Measurements from ENCODE around the gene NUDT1.

DNA sequence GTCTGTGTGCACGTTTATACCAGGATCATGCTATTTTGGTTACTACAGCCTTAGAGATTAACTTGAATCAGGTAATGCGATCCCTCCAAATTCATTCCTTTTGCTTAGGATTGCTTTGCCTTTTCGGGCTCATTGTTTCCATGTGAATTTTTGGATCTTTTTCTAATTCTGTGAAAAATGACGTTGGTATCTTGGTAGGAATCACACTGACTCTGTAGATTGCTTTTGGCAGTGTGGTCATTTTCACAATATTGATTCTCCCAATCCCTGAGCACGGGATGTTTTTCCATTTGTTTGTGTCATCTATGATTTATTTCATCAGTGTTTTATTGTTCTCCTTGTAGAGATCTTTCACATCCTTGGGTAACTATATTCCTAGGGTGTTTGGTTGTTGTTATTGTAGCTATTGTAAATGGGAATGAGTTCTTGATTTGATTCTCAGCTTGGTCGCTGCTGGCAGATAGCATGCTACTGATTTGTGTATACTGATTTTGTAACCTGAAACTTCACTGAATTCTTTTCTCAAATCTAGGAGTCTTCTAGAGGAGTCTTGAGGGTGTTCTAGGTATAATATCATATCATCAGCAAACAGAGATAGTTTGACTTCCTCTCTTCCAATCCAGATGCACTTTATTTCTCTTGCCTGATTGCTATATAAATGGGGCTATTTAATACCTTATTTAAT, 54.1 kb downstream of the NUDT1 start:
- no peak for TF ChIP-seq EZH2 (IDR thresholded peaks at IDR 0.05; ENCODE audit: borderline replicate concordance)
- TF ChIP-seq, protein P1, sequence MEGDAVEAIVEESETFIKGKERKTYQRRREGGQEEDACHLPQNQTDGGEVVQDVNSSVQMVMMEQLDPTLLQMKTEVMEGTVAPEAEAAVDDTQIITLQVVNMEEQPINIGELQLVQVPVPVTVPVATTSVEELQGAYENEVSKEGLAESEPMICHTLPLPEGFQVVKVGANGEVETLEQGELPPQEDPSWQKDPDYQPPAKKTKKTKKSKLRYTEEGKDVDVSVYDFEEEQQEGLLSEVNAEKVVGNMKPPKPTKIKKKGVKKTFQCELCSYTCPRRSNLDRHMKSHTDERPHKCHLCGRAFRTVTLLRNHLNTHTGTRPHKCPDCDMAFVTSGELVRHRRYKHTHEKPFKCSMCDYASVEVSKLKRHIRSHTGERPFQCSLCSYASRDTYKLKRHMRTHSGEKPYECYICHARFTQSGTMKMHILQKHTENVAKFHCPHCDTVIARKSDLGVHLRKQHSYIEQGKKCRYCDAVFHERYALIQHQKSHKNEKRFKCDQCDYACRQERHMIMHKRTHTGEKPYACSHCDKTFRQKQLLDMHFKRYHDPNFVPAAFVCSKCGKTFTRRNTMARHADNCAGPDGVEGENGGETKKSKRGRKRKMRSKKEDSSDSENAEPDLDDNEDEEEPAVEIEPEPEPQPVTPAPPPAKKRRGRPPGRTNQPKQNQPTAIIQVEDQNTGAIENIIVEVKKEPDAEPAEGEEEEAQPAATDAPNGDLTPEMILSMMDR (IDR thresholded peaks at IDR 0.05; ENCODE audit: poor library complexity), result no peak
- TF ChIP-seq EZH2phosphoT487 (IDR thresholded peaks at IDR 0.05; ENCODE audit: low read depth, severe bottlenecking, unreplicated experiment), result no peak

All from hepatocyte (in vitro differentiated cells).